H1 (cell line): ENCODE results near the gene TRIM24. TPM values are rescaled to one million over a fixed set of nuclear protein-coding genes. Genes with fewer than 3 reads are reported as not detected.

Experiments
- CTCF ChIA-PET: fragments of 300-600 bp; sonication (Branson Sonifier 250); formaldehyde crosslinking; loops from one replicate; lab custom pipeline; 2021; ENCODE audit not compliant: partially characterized antibody; lab: Charles Lee
- POLR2A ChIA-PET: fragments of 300-600 bp; sonication (Branson Sonifier 250); formaldehyde crosslinking; loops from one replicate; lab custom pipeline; 2021; ENCODE audit warnings: inconsistent platforms; ENCODE audit not compliant: partially characterized antibody; lab: Charles Lee
- DNase-seq, 2 experiments: peaks; one replicate each; pipeline versions ENCODE4 v3.0.0 to v3.0.0-alpha.2; 2010 to 2022; ENCODE audit warnings: low spot score in 2 of 2, low read depth in 1 of 2, mixed read lengths in 1 of 2
- FAIRE-seq: peaks from 2 replicates; lab custom pipeline; 2011; peaks lifted over from hg19 to GRCh38; lab: Jason Lieb, UNC
- H2AFZ ChIP-seq: 2 replicates; pipeline ENCODE4 v1.8.1; 2012; ENCODE audit warnings: low read length, inconsistent platforms
- H2AK5ac ChIP-seq: 2 replicates; pipeline ENCODE4 v1.6.1; 2013; ENCODE audit warnings: low read depth, low read length
- H2BK120ac ChIP-seq: replicated peaks from 2 replicates; pipeline ENCODE3; 2013; ENCODE audit warnings: low read depth, low read length, inconsistent platforms
- H2BK12ac ChIP-seq: 2 replicates; pipeline ENCODE4 v1.6.1; 2013; ENCODE audit warnings: low read depth, low read length
- H2BK15ac ChIP-seq: 2 replicates; pipeline ENCODE4 v1.6.1; 2013; ENCODE audit warnings: low read length
- H2BK20ac ChIP-seq: 2 replicates; pipeline ENCODE4 v1.6.1; 2013; ENCODE audit warnings: low read length
- H2BK5ac ChIP-seq: 2 replicates; pipeline ENCODE4 v1.6.1; 2013; ENCODE audit warnings: low read depth, low read length
- H3K14ac ChIP-seq: 2 replicates; pipeline ENCODE4 v1.6.1; 2013; ENCODE audit warnings: inconsistent platforms; ENCODE audit not compliant: insufficient read length
- H3K18ac ChIP-seq: 2 replicates; pipeline ENCODE4 v1.6.1; 2013; ENCODE audit warnings: low read length; ENCODE audit errors: extremely low read depth
- H3K23ac ChIP-seq: 2 replicates; pipeline ENCODE4 v1.6.1; 2013; ENCODE audit warnings: inconsistent platforms; ENCODE audit not compliant: insufficient read length
- H3K23me2 ChIP-seq: 2 replicates; pipeline ENCODE4 v1.6.1; 2013; ENCODE audit warnings: low read depth, low read length
- H3K27ac ChIP-seq: 2 replicates; pipeline ENCODE4 v1.6.1; 2011; ENCODE audit warnings: low read depth, low read length, inconsistent platforms
- H3K27me3 ChIP-seq, 4 experiments: replicated peaks in 1 of 4; 1 replicate in 1 of 4; 2 replicates in 3 of 4; pipeline versions ENCODE4 v1.6.1 to v1.8.1; 2011 to 2013; ENCODE audit warnings: low read length in 3 of 4, mild to moderate bottlenecking in 3 of 4, inconsistent platforms in 2 of 4, mixed read lengths in 2 of 4, moderate library complexity in 1 of 4; ENCODE audit not compliant: control insufficient read depth in 3 of 4, insufficient read depth in 3 of 4; ENCODE audit errors: extremely low read depth in 1 of 4
- H3K36me3 ChIP-seq, 4 experiments: 2 replicates each; pipeline versions ENCODE4 v1.6.1 to v1.8.1; 2011 to 2013; ENCODE audit warnings: mild to moderate bottlenecking in 4 of 4, low read length in 3 of 4, moderate library complexity in 2 of 4, control low read depth in 1 of 4, inconsistent platforms in 1 of 4; ENCODE audit not compliant: insufficient read depth in 4 of 4, control insufficient read depth in 2 of 4
- H3K4ac ChIP-seq: replicated peaks from 2 replicates; pipeline ENCODE3; 2013; ENCODE audit warnings: low read length, low read depth, mixed read lengths, inconsistent platforms; ENCODE audit not compliant: insufficient read length
- H3K4me1 ChIP-seq, 4 experiments: replicated peaks in 1 of 4; 1 replicate in 1 of 4; 2 replicates in 3 of 4; pipeline versions ENCODE4 v1.6.1 to v1.8.1; 2011 to 2013; ENCODE audit warnings: low read length in 3 of 4, inconsistent platforms in 2 of 4, mixed read lengths in 1 of 4; ENCODE audit not compliant: insufficient read depth in 4 of 4, control insufficient read depth in 3 of 4
- H3K4me2 ChIP-seq, 2 experiments: 2 replicates each; pipeline versions ENCODE4 v1.6.1 to v1.8.1; 2011 to 2013; ENCODE audit warnings: low read depth in 2 of 2, low read length in 2 of 2, control low read depth in 1 of 2, inconsistent platforms in 1 of 2, mild to moderate bottlenecking in 1 of 2; ENCODE audit not compliant: insufficient read depth in 1 of 2
- H3K4me3 ChIP-seq, 4 experiments: fragments of 200-600, 300-600 bp in 1 of 4; sonication (generic), shearing (Covaris generic), sonication (Bioruptor Twin) in 1 of 4; 2 replicates each; pipeline versions ENCODE4 v1.5.1 to v1.8.1; 2011 to 2016; ENCODE audit warnings: low read length in 4 of 4, low read depth in 3 of 4, control low read depth in 2 of 4, inconsistent platforms in 2 of 4, mild to moderate bottlenecking in 2 of 4, mixed read lengths in 1 of 4, moderate library complexity in 1 of 4; ENCODE audit not compliant: insufficient read depth in 2 of 4; ENCODE audit errors: extremely low read depth in 1 of 4
- H3K56ac ChIP-seq: replicated peaks from 2 replicates; pipeline ENCODE3; 2013; ENCODE audit warnings: low read depth, mild to moderate bottlenecking, mixed read lengths, low read length, inconsistent platforms; ENCODE audit not compliant: insufficient read length
- H3K79me1 ChIP-seq: 2 replicates; pipeline ENCODE4 v1.6.1; 2013; ENCODE audit warnings: low read depth, low read length, control low read depth
- H3K79me2 ChIP-seq, 2 experiments: 2 replicates each; pipeline versions ENCODE4 v1.6.1 to v1.8.1; 2012 to 2013; ENCODE audit warnings: low read length in 2 of 2, mild to moderate bottlenecking in 2 of 2, inconsistent platforms in 1 of 2; ENCODE audit not compliant: insufficient read depth in 2 of 2, control insufficient read depth in 1 of 2
- H3K9ac ChIP-seq, 4 experiments: replicated peaks in 1 of 4; 1 replicate in 1 of 4; 2 replicates in 3 of 4; pipeline versions ENCODE4 v1.6.1 to v1.8.1; 2011 to 2013; ENCODE audit warnings: low read depth in 3 of 4, low read length in 3 of 4, control low read depth in 2 of 4, mild to moderate bottlenecking in 2 of 4, moderate library complexity in 2 of 4, inconsistent platforms in 1 of 4; ENCODE audit errors: extremely low read depth in 1 of 4
- H3K9me3 ChIP-seq, 2 experiments: 2 replicates each; pipeline versions ENCODE4 v1.6.1 to v1.8.1; 2012 to 2013; ENCODE audit warnings: mild to moderate bottlenecking in 2 of 2, moderate library complexity in 2 of 2, control low read depth in 1 of 2, inconsistent platforms in 1 of 2, low read depth in 1 of 2, low read length in 1 of 2, mixed read lengths in 1 of 2; ENCODE audit not compliant: insufficient read depth in 2 of 2
- H4K20me1 ChIP-seq, 2 experiments: replicated peaks in 1 of 2; 2 replicates each; pipeline versions ENCODE3 to v1.8.1; 2011 to 2013; ENCODE audit warnings: inconsistent platforms in 2 of 2, low read length in 2 of 2, mild to moderate bottlenecking in 1 of 2; ENCODE audit not compliant: insufficient read depth in 2 of 2, control insufficient read depth in 1 of 2
- H4K5ac ChIP-seq: 2 replicates; pipeline ENCODE4 v1.6.1; 2013; ENCODE audit warnings: low read length, low read depth, mixed read lengths, inconsistent platforms; ENCODE audit not compliant: insufficient read length
- H4K8ac ChIP-seq: 2 replicates; pipeline ENCODE4 v1.8.0; 2013; ENCODE audit warnings: mild to moderate bottlenecking, moderate library complexity, low read length, inconsistent platforms; ENCODE audit not compliant: insufficient read depth; ENCODE audit errors: extremely low read depth
- H4K91ac ChIP-seq: replicated peaks from 2 replicates; pipeline ENCODE3; 2013; ENCODE audit warnings: low read length, mixed read lengths, inconsistent platforms; ENCODE audit not compliant: insufficient read length
- BRCA1 ChIP-seq: IDR thresholded peaks from 2 replicates; pipeline ENCODE4 v1.6.1; 2012; ENCODE audit warnings: low read depth, low read length, improper control_type of control experiment
- CBX5 ChIP-seq: fragments of 300-800, 300-1000 bp; sonication (generic); IDR thresholded peaks from 2 replicates; pipeline ENCODE4 v1.7.1; 2016; ENCODE audit warnings: antibody characterized with exemption, low read length, low read depth
- KDM1A ChIP-seq: fragments of 200-600, 300-600 bp; sonication (generic); IDR thresholded peaks from 2 replicates; pipeline ENCODE4 v1.7.1; 2016; ENCODE audit warnings: mild to moderate bottlenecking, low read length, borderline replicate concordance
- NRF1 ChIP-seq: IDR thresholded peaks from 2 replicates; pipeline ENCODE4 v1.6.1; 2011; ENCODE audit warnings: mild to moderate bottlenecking, low read depth, low read length, improper control_type of control experiment
- POLR2A ChIP-seq, 2 experiments: IDR thresholded peaks; 1 replicate in 1 of 2; 2 replicates in 1 of 2; pipeline ENCODE4 v1.6.1; 2011; ENCODE audit warnings: low read depth in 2 of 2, low read length in 2 of 2, mild to moderate bottlenecking in 2 of 2; ENCODE audit errors: control extremely low read depth in 1 of 2
- POU5F1 ChIP-seq: IDR thresholded peaks from 2 replicates; pipeline ENCODE4 v1.6.1; 2011; ENCODE audit warnings: low read depth, mild to moderate bottlenecking, low read length, moderate library complexity
- RBBP5 ChIP-seq: IDR thresholded peaks from 2 replicates; pipeline ENCODE4 v1.7.1; 2012; ENCODE audit warnings: low read depth, mild to moderate bottlenecking, inconsistent platforms, low read length, moderate library complexity, borderline replicate concordance
- SP2 ChIP-seq: IDR thresholded peaks from 2 replicates; pipeline ENCODE4 v1.6.1; 2012; ENCODE audit warnings: mild to moderate bottlenecking, low read length, inconsistent platforms
- TBP ChIP-seq: IDR thresholded peaks from 2 replicates; pipeline ENCODE4 v1.6.1; 2011; ENCODE audit warnings: low read depth, low read length, improper control_type of control experiment
- YY1 ChIP-seq: IDR thresholded peaks from 2 replicates; pipeline ENCODE4 v1.6.1; 2011; ENCODE audit warnings: low read depth, mild to moderate bottlenecking, low read length
- ZNF274 ChIP-seq: IDR thresholded peaks from 2 replicates; pipeline ENCODE4 v1.7.0; 2012; ENCODE audit warnings: low read length, borderline replicate concordance; ENCODE audit errors: extremely low read depth
- WGBS, 2 experiments: shearing (Covaris generic) in 1 of 2; methylation state at CpG; one replicate each; pipeline versions ENCODE4 v1.1.6 to v1.1.7; 2013 to 2015; ENCODE audit warnings: low lambda C conversion rate in 2 of 2, mixed read lengths in 2 of 2, inconsistent platforms in 1 of 2, low coverage in 1 of 2, missing lambda C conversion rate in 1 of 2; ENCODE audit not compliant: insufficient replicate concordance in 2 of 2, insufficient coverage in 1 of 2, insufficient read length in 1 of 2; ENCODE audit errors: extremely low coverage in 1 of 2, missing lambda C conversion rate in 1 of 2; 5-methylcytosine and 5-hydroxymethylcytosine counted together
- polyA plus RNA-seq, 7 experiments: library from polyadenylated mRNA; depleted of rRNA in 3 of 7; stranded (reverse) in 5 of 7; unstranded in 2 of 7; fragments of >200 nt in 5 of 7; fragments of 200-250 nt in 2 of 7; gene quantifications; 1 replicate in 5 of 7; 2 replicates in 1 of 7; 4 replicates in 1 of 7; pipeline versions ENCODE4 v1.2.1 to v1.2.3, GENCODE V29; 2011 to 2013; ENCODE audit warnings: missing spikeins in 2 of 7, mixed read lengths in 2 of 7
- total RNA-seq: library from RNA; stranded (reverse); fragmentation: NEBNext Ultra II Directional; extraction: Animal tissue kit (Norgen Biotek cat#: 25700); gene quantifications from 2 replicates; pipeline ENCODE4 v1.2.1, GENCODE V29; 2021
- TF ChIP-seq, protein P1 (sequence below), 3 experiments: IDR thresholded peaks; 1 replicate in 2 of 3; 2 replicates in 1 of 3; pipeline versions ENCODE4 v1.5.1 to v1.6.1; 2011; ENCODE audit warnings: low read length in 3 of 3, mild to moderate bottlenecking in 3 of 3, inconsistent platforms in 2 of 3, low read depth in 1 of 3, moderate library complexity in 1 of 3; ENCODE audit not compliant: insufficient read depth in 1 of 3; ENCODE audit errors: control extremely low read depth in 1 of 3

Gene TRIM24
- total and polyA plus RNA-seq, 2 of the 8 experiments (the other 6 are each of a cell fraction or from before 2014, with no cell fraction given), result 67.6 to 149 TPM

GRCh38 chr7:138500892-138501291 lies 40.8 kb downstream of the TRIM24 start:
- Histone ChIP-seq H3K18ac (no peak overlapping the region), H3K4me3 (no peak overlapping the region), H3K14ac (no peak overlapping the region), H3K23me2 (no peaks in the 10 kb centered on the region), H3K4me2 (no peak overlapping the region), H3K23ac (no peak overlapping the region), H4K8ac (no peak overlapping the region), H2BK20ac (no peak overlapping the region), H4K5ac (no peak overlapping the region), H3K4ac (no peak overlapping the region), H2BK15ac (no peak overlapping the region), H3K79me1 (no peaks in the 10 kb centered on the region), H2BK5ac (no peak overlapping the region), H2AFZ (no peak overlapping the region), H4K20me1 (peaks cover 22 to 26% of the 10 kb centered on the region in 2 experiments), H3K9me3 (no peaks in the 10 kb centered on the region), H3K79me2 (peaks cover 42 to 100% of the 10 kb centered on the region in 2 experiments), H3K4me1 (peaks cover 0 to 4% (median 1%) of the 10 kb centered on the region in 4 experiments; a peak in 2 of 7 replicates), H3K27ac (no peak overlapping the region), H3K36me3 (peaks cover 0 to 44% (median 10%) of the 10 kb centered on the region in 4 experiments; a peak in 5 of 8 replicates), H3K9ac (no peak overlapping the region), H3K27me3 (no peaks in the 10 kb centered on the region), H2BK120ac (no peak overlapping the region), H2BK12ac (no peak overlapping the region), H2AK5ac (no peak overlapping the region), H4K91ac (no peak overlapping the region), H3K56ac (no peak overlapping the region)
- ChIA-PET POLR2A (interaction anchor here (1.3 kb wide), 1 partner anchor 10 kb away, joined by 3 read pairs; no protein-coding TSS in a partner anchor), CTCF (interaction anchor here (1.0 kb wide), 1 partner anchor 341 kb away, joined by 3 read pairs; no protein-coding TSS in a partner anchor)
- no peak for FAIRE-seq
- DNase-seq, result no peak
- 85% methylated on average over 1 of the region's 1 CpG; no CpG with 5 or more reads in 1 of the 2 experiments for WGBS, 2 experiments
- TF ChIP-seq ZNF274 (no peak), YY1 (no peak), CBX5 (no peak), TBP (no peak), SP2 (no peak), NRF1 (no peak), POU5F1 (no peak), BRCA1 (no peak), RBBP5 (no peak), KDM1A (no peak), POLR2A (IDR thresholded peaks at IDR 0.05; ENCODE audit: control extremely low read depth in 1 of 2, low read depth in 2 of 2, low read length in 2 of 2) (no peak)
- TF ChIP-seq, protein P1, sequence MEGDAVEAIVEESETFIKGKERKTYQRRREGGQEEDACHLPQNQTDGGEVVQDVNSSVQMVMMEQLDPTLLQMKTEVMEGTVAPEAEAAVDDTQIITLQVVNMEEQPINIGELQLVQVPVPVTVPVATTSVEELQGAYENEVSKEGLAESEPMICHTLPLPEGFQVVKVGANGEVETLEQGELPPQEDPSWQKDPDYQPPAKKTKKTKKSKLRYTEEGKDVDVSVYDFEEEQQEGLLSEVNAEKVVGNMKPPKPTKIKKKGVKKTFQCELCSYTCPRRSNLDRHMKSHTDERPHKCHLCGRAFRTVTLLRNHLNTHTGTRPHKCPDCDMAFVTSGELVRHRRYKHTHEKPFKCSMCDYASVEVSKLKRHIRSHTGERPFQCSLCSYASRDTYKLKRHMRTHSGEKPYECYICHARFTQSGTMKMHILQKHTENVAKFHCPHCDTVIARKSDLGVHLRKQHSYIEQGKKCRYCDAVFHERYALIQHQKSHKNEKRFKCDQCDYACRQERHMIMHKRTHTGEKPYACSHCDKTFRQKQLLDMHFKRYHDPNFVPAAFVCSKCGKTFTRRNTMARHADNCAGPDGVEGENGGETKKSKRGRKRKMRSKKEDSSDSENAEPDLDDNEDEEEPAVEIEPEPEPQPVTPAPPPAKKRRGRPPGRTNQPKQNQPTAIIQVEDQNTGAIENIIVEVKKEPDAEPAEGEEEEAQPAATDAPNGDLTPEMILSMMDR (IDR thresholded peaks at IDR 0.05; ENCODE audit: control extremely low read depth in 1 of 3, insufficient read depth in 1 of 3, low read depth in 1 of 3, low read length in 3 of 3), result no peak
